Heart left ventricle (tissue), 13 donors: ENCODE data around the gene OSBPL9.

ENCODE experiments used
- CTCF ChIP-seq, 12 donors: fragments of 200-600 bp; sonication (generic) in 4 of 12; IDR thresholded peaks; one replicate each; pipeline versions ENCODE4 v1.5.0 to v1.8.0; 2018 to 2022; ENCODE audit warnings: antibody characterized with exemption in 12 of 12, mild to moderate bottlenecking in 5 of 12
- POLR2A ChIP-seq, 2 donors: fragments of 450-650 bp; IDR thresholded peaks; one replicate each; pipeline ENCODE4 v1.6.1; 2017; ENCODE audit warnings: antibody characterized with exemption in 2 of 2, mild to moderate bottlenecking in 2 of 2, moderate library complexity in 2 of 2
- donor health status: ischemic (EF 13 %, LVEDD 7.1; RV severe dilation, severe dysfunction).
- donor health status: DM: no; HTN: yes; CAD: no.
- donor health status: DM: no; HTN: no; CAD: no.
- donor health status: ischemic (EF 25% LVEDD 6.9; RV normal size, moderate dysfunction).
- donor health status: ischemic (EF 25% LVEDD 5.7; RV mildly dilated, moderate dysfunction).
- donor health status: ischemic (EF 35%, LVEDD 5.7; RV mildly dilated, moderate dysfunction).
- donor health status: nonischemic (EF 11% LVEDD 7.7; RV severe dilation, severe dysfunction).
- donor health status: DM: yes; HTN: yes; CAD: no.
- donor health status: PGD.
- donor health status: ischemic (EF 29% LVEDD 5.4; RV normal size, mild dysfunction).
- donor health status: nonischemic (EF 23%, LVEDD 6.1; RV moderate dilation, normal function).

- TF ChIP-seq CTCF (IDR thresholded peaks at IDR 0.05), result no peak
- no peak for TF ChIP-seq POLR2A (IDR thresholded peaks at IDR 0.05)
Observed at GRCh38 chr1:51699391-51699790, 82.5 kb downstream of the OSBPL9 start.
